CD4-positive, alpha-beta T cell treated with Interleukin-17A for 4 hours (primary cell): Measurements from ENCODE around the gene HPDL.

Source experiments
- DNase-seq: peaks from one replicate; pipeline ENCODE4 v3.0.0-alpha.2; 2020; ENCODE audit warnings: mixed read lengths

HPDL gene

GRCh38 chr1:45325851-45326506, 716 bp upstream of the HPDL start:
- no peak for DNase-seq

GRCh38 chr1:45327644-45328515, 1.2 kb downstream of the HPDL start:
- no peak for DNase-seq

DNA sequence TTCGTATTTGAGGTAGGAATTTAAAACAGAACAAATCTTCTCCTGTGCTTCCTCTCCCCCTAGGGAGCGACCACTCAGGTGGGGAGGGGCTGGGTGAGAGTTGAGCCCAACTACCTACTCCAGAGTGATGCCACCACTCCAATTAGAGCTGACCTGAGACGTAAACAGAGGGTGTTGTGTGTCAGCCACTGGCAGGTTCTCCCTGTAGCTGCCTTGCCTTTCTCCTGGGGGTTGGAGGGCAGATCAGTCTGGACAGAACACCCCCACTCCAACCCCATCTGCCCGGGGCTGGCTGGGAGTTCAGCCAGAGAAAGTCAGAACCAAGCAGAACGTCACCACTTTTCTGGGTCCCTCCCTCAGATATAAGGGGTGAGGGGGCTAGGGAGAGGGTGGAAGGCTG, 2.0 kb downstream of the HPDL start:
- DNase-seq, result no peak

GRCh38 chr1:45329445-45329844, 2.8 kb downstream of the HPDL start:
- no peak for DNase-seq

GRCh38 chr1:45331436-45332345, 5.0 kb downstream of the HPDL start:
- DNase-seq, result no peak

DNA sequence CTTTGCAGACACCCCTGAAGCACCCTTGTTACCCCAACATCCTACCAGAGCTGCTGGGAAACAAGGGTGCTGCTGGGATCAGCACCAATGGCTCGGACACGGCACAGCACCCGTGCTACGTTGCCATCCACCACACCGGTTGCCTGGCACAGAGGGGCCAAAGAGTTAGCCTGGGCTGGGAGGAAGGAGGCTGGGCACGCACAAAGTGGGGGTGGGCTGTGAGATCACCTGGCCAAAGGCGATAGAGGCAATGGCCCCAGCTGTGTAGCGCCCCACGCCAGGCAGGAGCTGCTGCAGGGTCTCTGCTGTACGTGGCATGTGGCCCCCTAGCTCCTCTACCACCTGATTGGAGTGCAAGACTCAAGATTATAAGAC, 5.6 kb downstream of the HPDL start:
- DNase-seq, result no peak

DNA sequence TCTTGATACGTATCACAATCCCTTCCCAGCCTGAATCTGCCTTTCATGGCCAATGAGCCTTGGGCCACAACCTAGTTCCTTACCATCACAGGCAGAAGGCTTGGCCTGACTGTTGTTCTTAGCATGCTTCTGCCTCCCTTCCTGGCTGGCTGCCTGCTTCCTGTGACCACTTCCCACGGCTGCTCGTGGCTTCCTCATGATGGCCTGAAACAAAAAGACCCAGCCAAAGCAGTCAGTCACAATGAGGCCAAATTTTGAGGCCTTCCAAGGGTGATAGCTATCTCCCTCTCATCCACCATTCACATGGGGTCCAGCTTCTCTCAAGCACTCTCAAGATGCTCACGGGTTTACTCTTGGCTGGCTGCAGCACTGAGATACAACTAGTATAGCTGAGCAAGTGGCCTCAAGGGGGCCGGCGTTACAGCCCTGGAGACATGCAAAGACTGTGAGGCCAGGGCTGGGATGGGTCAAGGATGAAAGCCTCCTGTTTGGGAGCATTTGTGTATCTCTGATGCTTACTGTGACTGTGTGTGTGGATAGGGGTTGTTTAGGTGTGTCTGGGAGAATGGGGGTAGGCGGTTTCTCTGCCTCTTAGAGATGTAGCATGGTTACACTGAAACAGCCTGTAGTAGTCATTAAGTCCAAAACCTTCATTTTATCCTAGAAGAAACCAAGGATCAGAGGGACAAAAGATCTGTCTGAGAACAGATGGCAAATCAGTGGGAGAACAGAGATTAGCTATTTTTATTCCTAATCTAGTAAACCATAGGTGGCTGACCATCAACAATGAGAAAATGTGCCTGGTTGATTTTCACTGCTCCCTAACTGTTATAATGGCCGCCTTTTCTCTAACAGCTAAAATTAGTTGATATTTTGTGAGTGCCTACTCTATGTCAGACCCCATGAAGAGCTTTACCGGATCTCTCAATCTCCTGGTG, 7.9 kb downstream of the HPDL start:
- DNase-seq, result no peak

DNA sequence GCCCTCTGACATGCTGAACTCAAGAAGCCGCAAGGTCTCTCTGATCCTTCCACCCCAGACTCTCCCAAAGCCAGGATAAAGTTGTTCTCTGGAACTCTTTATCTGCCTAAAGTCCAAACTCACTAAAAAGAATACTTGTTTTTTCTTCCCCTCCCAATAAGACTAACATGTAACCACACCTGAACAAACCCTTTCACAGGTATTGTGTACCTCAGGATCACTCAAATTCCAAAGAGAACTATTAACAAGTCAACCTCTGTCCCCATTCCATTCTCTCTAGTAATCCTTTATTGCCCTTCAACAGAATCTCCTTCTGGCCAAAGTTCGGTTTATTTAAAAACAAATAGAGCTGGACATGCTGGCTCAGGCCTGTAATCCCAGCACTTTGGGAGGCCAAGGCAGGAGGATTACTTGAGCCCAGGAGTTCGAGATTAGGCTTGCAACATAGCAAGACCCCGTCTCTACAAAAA, 9.2 kb downstream of the HPDL start:
- DNase-seq, result no peak

GRCh38 chr1:45337630-45338325, 11.1 kb downstream of the HPDL start:
- DNase-seq, result no peak

DNA sequence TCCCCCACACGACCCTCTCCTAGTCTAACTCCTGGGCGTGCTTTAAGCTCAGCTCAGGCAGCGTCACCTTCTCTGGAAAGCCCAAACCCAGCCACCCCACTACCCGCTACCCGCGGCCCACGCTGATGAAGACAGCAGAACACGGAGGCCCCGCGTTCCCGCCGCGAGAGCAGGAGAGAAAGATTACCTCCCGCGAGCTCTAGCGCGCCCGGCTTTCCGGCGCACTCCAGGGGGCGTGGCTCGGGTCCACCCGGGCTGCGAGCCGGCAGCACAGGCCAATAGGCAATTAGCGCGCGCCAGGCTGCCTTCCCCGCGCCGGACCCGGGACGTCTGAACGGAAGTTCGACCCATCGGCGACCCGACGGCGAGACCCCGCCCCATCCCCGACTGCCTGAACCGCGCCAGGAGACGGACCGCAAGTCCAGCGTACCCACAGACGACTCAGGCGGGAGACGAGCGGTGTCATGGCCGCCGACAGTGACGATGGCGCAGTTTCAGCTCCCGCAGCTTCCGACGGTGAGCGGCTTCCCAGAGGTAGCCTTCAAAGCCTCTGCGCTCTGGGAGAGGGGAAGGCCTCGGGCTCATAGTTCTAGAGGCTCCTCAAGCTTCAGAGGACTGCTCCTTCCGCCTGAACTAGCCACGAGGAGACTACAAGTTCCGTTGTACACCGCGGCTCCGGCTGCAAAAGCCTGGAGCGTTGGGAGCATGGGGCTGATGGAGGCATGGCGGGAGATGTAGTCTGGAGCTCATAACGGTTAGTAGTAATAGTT, 13.3 kb downstream of the HPDL start, which contains the start of the genes MUTYH and TOE1:
Gene MUTYH (minus strand): TSS at position 652 of the 770 bp plus-strand sequence. CDS start 5,935 bp downstream, outside the sequence.
Gene TOE1 (plus strand): TSS at position 382 of the 770 bp plus-strand sequence. CDS start 83 bp downstream, at position 465.
- peak; percentile 93 for DNase-seq

DNA sequence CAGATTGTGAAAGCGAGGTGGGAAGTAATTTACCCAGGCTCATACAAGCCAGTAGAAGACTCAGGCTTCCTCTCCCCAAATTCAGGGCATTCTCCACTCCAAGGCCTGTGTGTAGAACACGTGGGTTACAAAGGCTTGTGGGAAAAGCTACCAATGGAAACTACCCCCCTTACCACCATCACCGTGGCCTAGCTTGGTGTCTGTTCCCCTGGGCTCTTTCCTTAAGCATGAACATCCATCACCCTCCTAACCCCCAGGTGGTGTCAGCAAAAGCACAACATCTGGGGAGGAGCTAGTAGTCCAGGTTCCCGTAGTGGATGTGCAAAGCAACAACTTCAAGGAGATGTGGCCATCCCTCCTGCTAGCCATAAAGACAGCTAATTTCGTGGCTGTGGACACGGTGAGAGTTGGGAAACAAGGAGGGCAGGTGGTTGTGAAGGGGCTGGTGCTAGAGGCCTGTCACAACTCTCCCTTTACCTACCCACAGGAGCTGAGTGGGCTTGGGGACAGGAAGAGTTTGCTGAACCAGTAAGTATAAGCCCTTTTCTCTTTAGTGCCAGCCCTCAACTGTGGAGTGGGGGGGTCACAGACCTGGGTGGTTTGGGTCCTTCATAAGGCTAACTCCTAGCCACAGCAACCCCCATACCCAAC, 14.2 kb downstream of the HPDL start:
- DNase-seq, result peak; percentile 11

DNA sequence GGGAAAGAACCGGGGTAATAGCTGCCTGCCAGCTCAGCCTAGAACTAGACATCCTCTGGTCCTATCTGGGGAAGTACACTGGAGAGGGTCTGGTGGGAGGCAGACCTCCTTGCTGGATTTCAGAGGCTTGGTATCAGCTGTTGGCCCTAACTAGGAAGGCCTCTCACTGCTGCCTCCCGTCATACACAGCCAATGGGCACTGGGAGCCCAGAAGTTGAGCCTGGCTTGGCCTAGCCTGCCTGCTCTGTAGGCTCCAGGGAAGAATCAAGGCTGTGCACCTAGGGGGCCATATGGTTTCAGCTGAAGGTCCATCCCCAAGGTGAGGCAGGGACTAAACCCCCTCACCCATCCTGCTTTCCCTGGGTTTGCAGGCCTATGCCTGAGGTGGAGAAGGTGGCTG, 17.8 kb downstream of the HPDL start:
- no peak for DNase-seq

DNA sequence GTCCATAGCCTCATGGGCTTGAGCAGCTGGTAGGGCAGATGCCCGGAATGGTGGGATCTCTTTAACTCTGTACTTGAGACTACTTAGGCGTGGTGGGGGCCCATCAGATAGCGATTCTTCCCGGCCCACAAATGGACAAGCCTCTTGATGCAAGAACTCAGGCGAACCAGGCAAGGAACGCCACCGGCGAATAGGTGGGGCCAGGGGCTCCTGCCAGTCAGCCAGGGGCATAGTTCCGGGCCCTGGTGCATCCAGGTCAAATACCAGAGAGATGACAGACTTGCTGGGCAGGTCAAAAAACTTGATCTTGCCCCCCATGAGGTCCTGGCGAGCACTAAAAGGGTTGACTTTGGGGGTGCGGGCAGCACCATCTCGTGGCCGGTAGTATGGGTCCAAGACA, 18.3 kb downstream of the HPDL start:
- DNase-seq, result no peak

DNA sequence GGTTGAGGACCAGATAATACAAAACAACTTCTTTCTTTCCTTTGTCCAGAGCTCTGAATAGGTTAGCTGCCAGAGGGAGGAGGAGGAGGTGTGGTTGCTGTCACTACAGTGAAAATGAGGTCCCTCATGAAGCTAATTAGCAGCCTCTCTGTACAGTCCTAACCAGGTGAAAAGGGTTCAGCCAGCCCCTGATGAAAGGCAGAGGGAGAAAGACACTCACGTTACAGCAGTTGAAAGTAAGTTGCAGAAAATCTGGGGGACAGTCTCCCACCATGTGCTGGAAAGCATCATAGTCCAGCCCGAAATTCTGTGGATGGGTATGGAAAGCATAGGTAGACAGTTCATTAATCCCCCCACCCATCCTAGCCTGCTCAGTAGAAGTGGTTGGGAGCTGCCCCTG, 19.8 kb downstream of the HPDL start:
- no peak for DNase-seq

- DNase-seq, result no peak
Measured at GRCh38 chr1:45348020-45348419, 21.3 kb downstream of the HPDL start.

GRCh38 chr1:45348609-45348965, 21.9 kb downstream of the HPDL start:
- no peak for DNase-seq

GRCh38 chr1:45348966-45349677, 22.4 kb downstream of the HPDL start:
- DNase-seq, result no peak

GRCh38 chr1:45351508-45351907, 24.8 kb downstream of the HPDL start:
- no peak for DNase-seq

- no peak for DNase-seq
Measured at GRCh38 chr1:45353685-45354084, 27.0 kb downstream of the HPDL start.
